BJ (cell line): ENCODE results near the gene CHCHD3. TPM values are rescaled to one million over a fixed set of nuclear protein-coding genes. Genes with fewer than 3 reads are reported as not detected.
"Not testable (repeated sequence)": the region's sequence is repeated elsewhere in the genome, so short reads cannot be mapped to it uniquely, and the experiment has no call there.

Experiments used
- CTCF ChIA-PET: fragments of 350-600 bp; formaldehyde crosslinking; extraction: SDS; loops from one replicate; lab custom pipeline; 2021; ENCODE audit warnings: antibody characterized with exemption, inconsistent platforms; lab: Yijun Ruan, JAX
- POLR2A ChIA-PET: fragments of 300-600 bp; sonication (Branson Sonifier 250); formaldehyde crosslinking; extraction: SDS; loops from one replicate; lab custom pipeline; 2021; ENCODE audit warnings: antibody characterized with exemption; lab: Charles Lee
- DNase-seq: peaks from one replicate; pipeline ENCODE4 v3.0.0-alpha.2; 2011; ENCODE audit warnings: low read depth
- H3K27me3 ChIP-seq: 2 replicates; pipeline ENCODE4 v1.6.0; 2011; ENCODE audit warnings: low read length; ENCODE audit not compliant: control insufficient read depth, insufficient read depth
- H3K36me3 ChIP-seq: 2 replicates; pipeline ENCODE4 v1.5.1; 2011; ENCODE audit warnings: low read length; ENCODE audit not compliant: control insufficient read depth, insufficient read depth
- H3K4me3 ChIP-seq: 2 replicates; pipeline ENCODE4 v1.5.1; 2011; ENCODE audit warnings: low read depth, mild to moderate bottlenecking, control low read depth, low read length
- polyA plus RNA-seq: library from polyadenylated mRNA; depleted of rRNA; stranded (reverse); fragments of >200 nt; gene quantifications from 2 replicates; pipeline ENCODE4 v1.2.3, GENCODE V29; 2011
- TF ChIP-seq, protein P1 (sequence below): IDR thresholded peaks from 2 replicates; pipeline ENCODE4 v1.5.1; 2011; ENCODE audit warnings: low read depth, mild to moderate bottlenecking, control low read depth, inconsistent platforms, low read length, moderate library complexity; ENCODE audit not compliant: insufficient read depth

Gene CHCHD3
- polyA plus RNA-seq, 1 experiment = 47.2 TPM

- no peaks in the 10 kb centered on the region for H3K36me3 ChIP-seq
- no peak overlapping the region for H3K4me3 ChIP-seq
- H3K27me3 ChIP-seq = no peaks in the 10 kb centered on the region
- no peak for DNase-seq
- POLR2A ChIA-PET = no interaction called here
- CTCF ChIA-PET = no interaction called here
- TF ChIP-seq, protein P1, sequence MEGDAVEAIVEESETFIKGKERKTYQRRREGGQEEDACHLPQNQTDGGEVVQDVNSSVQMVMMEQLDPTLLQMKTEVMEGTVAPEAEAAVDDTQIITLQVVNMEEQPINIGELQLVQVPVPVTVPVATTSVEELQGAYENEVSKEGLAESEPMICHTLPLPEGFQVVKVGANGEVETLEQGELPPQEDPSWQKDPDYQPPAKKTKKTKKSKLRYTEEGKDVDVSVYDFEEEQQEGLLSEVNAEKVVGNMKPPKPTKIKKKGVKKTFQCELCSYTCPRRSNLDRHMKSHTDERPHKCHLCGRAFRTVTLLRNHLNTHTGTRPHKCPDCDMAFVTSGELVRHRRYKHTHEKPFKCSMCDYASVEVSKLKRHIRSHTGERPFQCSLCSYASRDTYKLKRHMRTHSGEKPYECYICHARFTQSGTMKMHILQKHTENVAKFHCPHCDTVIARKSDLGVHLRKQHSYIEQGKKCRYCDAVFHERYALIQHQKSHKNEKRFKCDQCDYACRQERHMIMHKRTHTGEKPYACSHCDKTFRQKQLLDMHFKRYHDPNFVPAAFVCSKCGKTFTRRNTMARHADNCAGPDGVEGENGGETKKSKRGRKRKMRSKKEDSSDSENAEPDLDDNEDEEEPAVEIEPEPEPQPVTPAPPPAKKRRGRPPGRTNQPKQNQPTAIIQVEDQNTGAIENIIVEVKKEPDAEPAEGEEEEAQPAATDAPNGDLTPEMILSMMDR = no peak
These were observed 162.1 kb downstream of the CHCHD3 start for GRCh38 chr7:132919771-132920170.

- Histone ChIP-seq H3K36me3 (no peaks in the 10 kb centered on the region), H3K27me3 (no peaks in the 10 kb centered on the region), H3K4me3 (no peak overlapping the region)
- ChIA-PET CTCF (no interaction called here), POLR2A (no interaction called here)
- TF ChIP-seq, protein P1 = no peak
- DNase-seq = no peak
These were observed 166.2 kb downstream of the CHCHD3 start for GRCh38 chr7:132915647-132916046.

GRCh38 chr7:132910657-132911056, 171.2 kb downstream of the CHCHD3 start:
- POLR2A ChIA-PET = no interaction called here
- no peak overlapping the region for H3K4me3 ChIP-seq

GRCh38 chr7:132907380-132907940, 174.4 kb downstream of the CHCHD3 start:
- TF ChIP-seq, protein P1 = no peak
- Histone ChIP-seq H3K4me3 (no peak overlapping the region), H3K27me3 (no peaks in the 10 kb centered on the region), H3K36me3 (no peaks in the 10 kb centered on the region)
- ChIA-PET POLR2A (no interaction called here), CTCF (interaction anchor here (0.6 kb wide), 1 partner anchor 14 kb away, joined by 3 read pairs; no protein-coding TSS in a partner anchor)
- DNase-seq = no peak

More at GRCh38 chr7:132910657-132911056, 171.2 kb downstream of the CHCHD3 start:
- TF ChIP-seq, protein P1 = no peak
- no peak for DNase-seq
- no peaks in the 10 kb centered on the region for H3K36me3 ChIP-seq
- CTCF ChIA-PET = no interaction called here
- no peaks in the 10 kb centered on the region for H3K27me3 ChIP-seq

- CTCF ChIA-PET = interaction anchor here (0.7 to 1.7 kb wide), 2 partner anchors 8 to 1378 kb away, joined by 3 to 4 read pairs; no protein-coding TSS in a partner anchor
These were observed 175.6 kb downstream of the CHCHD3 start for GRCh38 chr7:132906193-132906835.

DNA sequence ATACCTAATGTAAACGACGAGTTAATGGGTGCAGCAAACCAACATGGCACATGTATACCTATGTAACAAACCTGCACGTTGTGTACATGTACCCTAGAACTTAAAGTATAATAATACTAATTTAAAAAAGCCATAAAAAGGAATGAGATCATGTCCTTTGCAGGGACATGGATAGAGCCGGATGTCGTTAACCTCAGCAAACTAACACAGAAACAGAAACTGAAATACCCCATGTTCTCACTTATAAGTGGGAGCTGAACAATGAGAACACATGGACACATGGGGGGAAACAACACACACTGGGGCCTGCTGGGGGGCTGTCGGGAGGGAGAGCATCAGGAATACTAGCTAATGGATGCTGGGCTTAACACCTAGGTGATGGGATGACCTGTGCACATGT, 176.8 kb downstream of the CHCHD3 start:
- H3K4me3 ChIP-seq, POLR2A ChIA-PET: not testable (repeated sequence)
- CTCF ChIA-PET = interaction anchor here (1.7 kb wide), 1 partner anchor 10 kb away, joined by 4 read pairs; no protein-coding TSS in a partner anchor

More at GRCh38 chr7:132906193-132906835, 175.6 kb downstream of the CHCHD3 start:
- TF ChIP-seq, protein P1 = no peak
- Histone ChIP-seq H3K4me3 (no peak overlapping the region), H3K36me3 (no peaks in the 10 kb centered on the region), H3K27me3 (no peaks in the 10 kb centered on the region)
- DNase-seq = no peak
- POLR2A ChIA-PET = interaction anchor here (0.6 kb wide), 1 partner anchor 310 kb away, joined by 4 read pairs; no protein-coding TSS in a partner anchor

More for the DNA sequence above, 176.8 kb downstream of the CHCHD3 start:
- DNase-seq, H3K36me3 ChIP-seq, H3K27me3 ChIP-seq: not testable (repeated sequence)
